RPMI8226 (cell line): ENCODE data around the gene TRPM1.

Experiments used
- DNase-seq: peaks from one replicate; pipeline ENCODE4 v3.0.0-alpha.2; 2015

The TRPM1 gene

DNA sequence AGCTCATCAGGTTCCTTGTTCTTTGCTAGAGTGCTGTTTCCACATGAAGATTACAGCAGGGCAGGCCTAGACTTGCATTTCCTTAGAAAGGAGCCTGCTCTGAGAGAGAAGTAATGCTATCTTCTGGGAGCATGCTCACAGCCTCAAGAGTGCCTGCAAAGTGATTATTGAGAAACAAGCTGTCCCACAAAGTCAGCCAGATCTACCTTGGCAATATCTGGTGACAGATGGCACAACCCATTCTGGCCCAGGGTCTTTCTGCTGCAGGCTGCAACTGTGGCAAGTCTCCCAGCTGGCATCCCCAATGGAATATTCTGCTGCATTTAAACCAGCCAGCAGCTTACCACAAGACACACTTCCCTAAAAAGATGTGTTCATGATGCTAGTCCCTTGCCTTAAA lies 139.4 kb downstream of the TRPM1 start:
- no peak for DNase-seq

DNA sequence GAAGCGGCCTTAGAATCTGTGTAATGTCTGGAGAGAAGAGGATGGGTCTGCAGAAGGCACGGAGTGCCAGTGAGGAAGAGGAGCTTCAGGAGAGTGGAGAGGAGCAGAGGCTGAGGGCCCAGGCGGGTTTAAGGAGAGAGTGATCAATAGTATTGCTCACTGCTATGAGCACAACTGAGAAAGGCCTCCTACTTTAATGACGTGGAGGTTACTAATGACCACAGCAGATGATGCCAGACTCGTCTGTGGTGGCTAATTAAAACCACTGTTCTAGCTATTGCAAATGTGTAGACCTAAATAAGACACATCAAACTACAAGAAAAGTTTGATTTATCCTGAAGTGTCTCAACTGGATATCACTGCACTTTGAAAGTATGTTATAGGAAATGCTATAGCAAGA lies 143.3 kb downstream of the TRPM1 start:
- DNase-seq = no peak

DNA sequence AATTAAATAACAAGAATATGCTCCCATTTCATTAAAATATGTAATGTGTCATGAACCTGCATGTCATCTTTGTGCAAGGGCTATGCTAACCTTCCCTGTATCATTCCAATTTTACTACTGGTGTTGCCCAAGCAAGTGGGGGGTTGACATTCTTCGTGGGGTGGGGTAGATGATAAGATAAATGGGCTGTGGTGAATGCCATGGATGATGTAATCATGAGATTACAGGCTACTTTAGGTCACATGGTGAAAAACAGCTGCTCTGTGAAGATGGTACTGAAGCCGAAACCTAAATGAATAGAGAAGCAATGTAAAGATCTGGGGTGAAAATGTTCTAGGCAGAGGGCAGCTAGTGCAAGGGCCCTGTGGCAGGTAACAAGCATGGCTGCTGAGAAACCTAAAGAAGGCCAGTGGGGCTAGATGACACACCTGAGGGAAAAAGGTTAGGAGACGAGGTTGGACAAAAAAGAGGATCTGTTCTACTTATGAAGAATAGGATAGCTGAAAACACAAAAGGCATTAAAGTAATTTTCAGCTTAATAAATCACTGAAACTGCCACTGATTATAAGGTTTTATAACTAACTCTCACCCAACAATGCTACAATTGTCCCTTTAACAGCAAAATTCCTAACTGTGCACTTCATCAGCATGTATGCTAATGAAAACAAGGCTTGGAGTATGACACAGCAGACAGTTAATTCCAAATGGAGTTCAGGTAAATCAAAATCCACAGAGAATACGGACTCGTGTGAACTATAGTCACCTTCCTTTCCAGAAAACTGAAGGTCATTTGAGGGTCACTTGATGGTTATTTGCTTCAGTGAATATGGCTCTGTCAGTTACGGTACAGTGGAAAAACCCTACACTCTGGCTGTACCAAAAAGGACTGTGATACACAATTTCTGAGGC lies 145.1 kb downstream of the TRPM1 start:
- DNase-seq = no peak

DNA sequence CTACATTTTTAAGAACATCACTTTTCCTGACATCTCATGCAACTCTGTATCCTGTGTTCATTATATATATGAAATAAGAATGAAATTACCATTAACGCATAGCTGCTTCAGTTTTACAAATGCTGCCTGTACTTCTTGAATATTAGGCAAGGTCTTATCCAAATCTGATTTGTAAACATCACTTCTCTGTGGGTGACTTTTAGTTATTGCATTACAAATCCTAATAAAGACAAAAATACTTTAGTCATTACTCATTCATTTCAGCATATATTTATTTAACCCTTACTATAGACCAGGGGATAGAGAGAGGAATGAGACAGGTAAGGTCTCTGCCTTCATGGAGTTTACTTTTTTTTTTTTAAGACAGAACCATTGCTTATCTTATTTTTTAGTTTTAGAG lies 146.9 kb downstream of the TRPM1 start:
- DNase-seq = no peak

DNA sequence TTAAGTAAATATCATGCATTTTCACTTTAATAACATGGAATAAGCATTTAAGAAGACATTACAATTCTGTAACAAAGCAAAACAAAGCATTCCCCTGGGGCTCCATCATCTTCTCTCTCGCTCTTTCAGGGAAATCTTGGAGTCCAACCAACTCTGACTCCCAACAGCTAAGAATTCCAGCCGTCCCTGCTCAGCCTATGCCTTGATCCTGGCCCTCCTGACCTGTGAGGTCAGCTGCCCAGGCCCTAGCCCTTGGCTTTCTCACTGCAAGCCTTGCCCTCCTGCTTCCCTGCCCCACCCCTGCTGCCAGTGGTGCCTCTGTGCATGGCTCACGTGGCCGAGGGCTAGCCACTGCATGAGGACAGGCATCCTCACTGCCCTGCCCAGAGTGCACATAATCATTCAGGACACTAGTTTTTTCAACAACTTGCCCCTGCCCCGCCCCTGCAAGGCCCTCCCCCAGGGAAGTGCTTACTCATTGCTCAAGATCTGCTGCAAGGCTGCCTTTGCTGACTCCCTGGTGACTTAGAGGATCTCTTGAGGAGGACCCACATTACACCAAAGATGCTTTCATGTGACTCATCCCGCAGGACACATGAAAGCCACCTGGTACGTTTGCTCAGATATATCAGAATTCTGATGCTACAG lies 147.7 kb downstream of the TRPM1 start:
- DNase-seq = no peak

DNA sequence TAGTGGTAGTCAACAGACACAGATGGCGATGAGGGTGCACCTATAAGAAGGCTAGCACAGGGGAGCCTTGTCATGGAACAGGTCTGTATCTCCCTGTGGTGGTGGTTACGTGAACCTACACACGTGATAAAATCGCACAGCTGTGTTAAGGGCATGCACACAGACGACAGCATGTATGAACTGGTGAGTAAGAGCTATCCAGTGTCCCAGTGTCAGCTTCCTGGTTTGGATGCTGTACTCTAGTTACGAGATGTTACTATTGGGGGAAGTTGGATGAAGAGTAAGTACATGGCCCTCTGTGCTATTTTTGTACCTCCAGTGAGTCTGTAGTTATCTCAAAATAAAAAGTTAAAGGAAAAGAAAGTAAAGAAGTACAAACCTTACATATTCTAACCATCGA lies 148.3 kb downstream of the TRPM1 start:
- no peak for DNase-seq
